K562 (cell line): ENCODE data around the gene HMCN2.

Experiments used
- CEBPB ChIP-seq: fragments of 450-650 bp; IDR thresholded peaks from 2 replicates; pipeline ENCODE4 v1.6.1; 2016; ENCODE audit warnings: missing genetic modification characterization, missing compliant biosample characterization
- E2F6 ChIP-seq, 2 experiments: IDR thresholded peaks; 2 replicates each; pipeline ENCODE4 v1.6.1; 2011; ENCODE audit warnings: borderline replicate concordance in 1 of 2, control low read depth in 1 of 2, low read depth in 1 of 2, low read length in 1 of 2, mild to moderate bottlenecking in 1 of 2, mixed read lengths in 1 of 2, moderate library complexity in 1 of 2; ENCODE audit not compliant: insufficient read depth in 1 of 2, insufficient read length in 1 of 2, poor library complexity in 1 of 2, severe bottlenecking in 1 of 2; ENCODE audit errors: extremely low read depth in 1 of 2
- HNRNPK ChIP-seq: fragments of 200-400 bp; formaldehyde crosslinking; IDR thresholded peaks from one replicate; pipeline ENCODE4 v1.6.1; 2018; ENCODE audit warnings: mild to moderate bottlenecking, low read depth, low read length; ENCODE audit not compliant: poor library complexity, severe bottlenecking
- MYBL2 ChIP-seq, 2 experiments: fragments of 450-650 bp in 1 of 2; sonication (generic) in 1 of 2; formaldehyde crosslinking in 1 of 2; IDR thresholded peaks; 2 replicates each; pipeline versions ENCODE4 v1.6.1 to v1.8.1; 2017 to 2022; ENCODE audit warnings: borderline replicate concordance in 1 of 2, inconsistent platforms in 1 of 2, low read depth in 1 of 2, mild to moderate bottlenecking in 1 of 2, missing genetic modification reagents in 1 of 2, moderate library complexity in 1 of 2
- NCOA2 ChIP-seq, 2 experiments: fragments of 450-650 bp; IDR thresholded peaks; 2 replicates each; pipeline ENCODE4 v1.6.1; 2018; ENCODE audit warnings: mild to moderate bottlenecking in 2 of 2, moderate library complexity in 1 of 2; ENCODE audit not compliant: partially characterized antibody in 2 of 2
- POLR2A ChIP-seq: fragments of 450-650 bp; conservative IDR thresholded peaks from 2 replicates; pipeline ENCODE4 v1.6.1; 2016
- SP1 ChIP-seq: sonication (generic); formaldehyde crosslinking; IDR thresholded peaks from 2 replicates; pipeline ENCODE4 v1.8.1; 2022; ENCODE audit warnings: mild to moderate bottlenecking, missing genetic modification reagents
- ZNF143 ChIP-seq: sonication (generic); formaldehyde crosslinking; IDR thresholded peaks from 2 replicates; pipeline ENCODE4 v1.9.0; 2022; ENCODE audit warnings: mild to moderate bottlenecking, missing genetic modification reagents

- TF ChIP-seq CEBPB (tag) (no peak), POLR2A (no peak), ZNF143 (no peak), NCOA2 (IDR thresholded peaks at IDR 0.05; ENCODE audit: partially characterized antibody in 2 of 2) (no peak), SP1 (no peak), E2F6 (IDR thresholded peaks at IDR 0.05; ENCODE audit: borderline replicate concordance in 1 of 2, extremely low read depth in 1 of 2, insufficient read depth in 1 of 2, insufficient read length in 1 of 2, low read depth in 1 of 2, low read length in 1 of 2, poor library complexity in 1 of 2, severe bottlenecking in 1 of 2) (no peak), MYBL2 (IDR thresholded peaks at IDR 0.05; ENCODE audit: low read depth) (no peak), MYBL2 (CRISPR knock-in tag; IDR thresholded peaks at IDR 0.05; ENCODE audit: borderline replicate concordance) (no peak), HNRNPK (no peak)
Measured at GRCh38 chr9:130329061-130329460, 63.5 kb downstream of the HMCN2 start.
